Skin epidermis (tissue), 12 donors: ENCODE results near the gene ADGRV1.
"Not testable (repeated sequence)": the region's sequence is repeated elsewhere in the genome, so short reads cannot be mapped to it uniquely, and the experiment has no call there.

Experiments
- H3K27ac ChIP-seq, 21 experiments: fragments of 200-600 bp; sonication (generic) in 11 of 21; one replicate each; pipeline ENCODE4 v1.5.0; 2020; ENCODE audit warnings: mild to moderate bottlenecking in 3 of 21, inconsistent platforms in 2 of 21, moderate library complexity in 2 of 21
- H3K4me3 ChIP-seq, 7 experiments: fragments of 200-600 bp; sonication (generic) in 2 of 7; one replicate each; pipeline ENCODE4 v1.5.0; 2020; ENCODE audit warnings: inconsistent platforms in 2 of 7, mild to moderate bottlenecking in 2 of 7, moderate library complexity in 1 of 7

ADGRV1 gene

GRCh38 chr5:91027405-91028139 lies 469.0 kb downstream of the ADGRV1 start:
- H3K27ac ChIP-seq = peak overlapping the region in 2 of 21 experiments; percentile 22 to 30
- H3K4me3 ChIP-seq = no peak overlapping the region

GRCh38 chr5:91028499-91028956 lies 469.9 kb downstream of the ADGRV1 start:
- Histone ChIP-seq H3K27ac (no peak overlapping the region), H3K4me3 (no peak overlapping the region)

GRCh38 chr5:91030521-91031401 lies 472.2 kb downstream of the ADGRV1 start:
- Histone ChIP-seq H3K27ac (no peak overlapping the region), H3K4me3 (no peak overlapping the region)

- H3K27ac ChIP-seq = no peak overlapping the region
- no peak overlapping the region for H3K4me3 ChIP-seq
These were observed 472.8 kb downstream of the ADGRV1 start for GRCh38 chr5:91031402-91031752.

- no peak overlapping the region for H3K4me3 ChIP-seq
- H3K27ac ChIP-seq = no peak overlapping the region
These were observed 473.5 kb downstream of the ADGRV1 start for GRCh38 chr5:91032125-91032524.

GRCh38 chr5:91033370-91033769 lies 474.8 kb downstream of the ADGRV1 start:
- H3K27ac ChIP-seq = no peak overlapping the region
- no peak overlapping the region for H3K4me3 ChIP-seq

- Histone ChIP-seq H3K4me3 (no peak overlapping the region), H3K27ac (no peak overlapping the region)
These were observed 479.7 kb downstream of the ADGRV1 start for GRCh38 chr5:91038180-91038808.

- not testable (repeated sequence) for H3K27ac ChIP-seq
These were observed 482.5 kb downstream of the ADGRV1 start for GRCh38 chr5:91041132-91041531.

GRCh38 chr5:91042247-91042935 lies 483.8 kb downstream of the ADGRV1 start:
- no peak overlapping the region for H3K4me3 ChIP-seq
- peak overlapping the region in 2 of 21 experiments; percentile 5 to 27 for H3K27ac ChIP-seq

More at GRCh38 chr5:91041132-91041531, 482.5 kb downstream of the ADGRV1 start:
- H3K4me3 ChIP-seq = not testable (repeated sequence)

GRCh38 chr5:91042936-91043255 lies 484.3 kb downstream of the ADGRV1 start:
- no peak overlapping the region for H3K4me3 ChIP-seq
- peak overlapping the region in 1 of 21 experiments; percentile 5 for H3K27ac ChIP-seq

- no peak overlapping the region for H3K4me3 ChIP-seq
- no peak overlapping the region for H3K27ac ChIP-seq
These were observed 489.5 kb downstream of the ADGRV1 start for GRCh38 chr5:91048073-91048472.

GRCh38 chr5:91049112-91049511 lies 490.5 kb downstream of the ADGRV1 start:
- Histone ChIP-seq H3K4me3 (no peak overlapping the region), H3K27ac (no peak overlapping the region)

GRCh38 chr5:91049800-91050199 lies 491.2 kb downstream of the ADGRV1 start:
- Histone ChIP-seq H3K4me3 (no peak overlapping the region), H3K27ac (no peak overlapping the region)

GRCh38 chr5:91052411-91052810 lies 493.8 kb downstream of the ADGRV1 start:
- peak overlapping the region in 1 of 21 experiments; percentile 23 for H3K27ac ChIP-seq
- not testable (repeated sequence) for H3K4me3 ChIP-seq

GRCh38 chr5:91052977-91053740 lies 494.6 kb downstream of the ADGRV1 start:
- Histone ChIP-seq H3K4me3 (no peak overlapping the region), H3K27ac (peak overlapping the region in 2 of 21 experiments; percentile 26 to 30)

GRCh38 chr5:91053741-91054025 lies 495.1 kb downstream of the ADGRV1 start:
- peak overlapping the region in 2 of 21 experiments; percentile 26 to 30 for H3K27ac ChIP-seq
- no peak overlapping the region for H3K4me3 ChIP-seq

- Histone ChIP-seq H3K4me3 (no peak overlapping the region), H3K27ac (no peak overlapping the region)
These were observed 499.6 kb downstream of the ADGRV1 start for GRCh38 chr5:91058155-91058554.

- Histone ChIP-seq H3K27ac (no peak overlapping the region), H3K4me3 (no peak overlapping the region)
These were observed 500.0 kb downstream of the ADGRV1 start for GRCh38 chr5:91058575-91058974.

GRCh38 chr5:91059409-91059808 lies 500.8 kb downstream of the ADGRV1 start:
- H3K4me3 ChIP-seq = no peak overlapping the region
- H3K27ac ChIP-seq = no peak overlapping the region
